Thoracic aorta (tissue), 2 donors: ENCODE measurements around the gene RLF. TPM values are rescaled to one million over a fixed set of nuclear protein-coding genes. Genes with fewer than 3 reads are reported as not detected.

Experiments used
- ATAC-seq: fragments of 150-250 bp; one replicate; pipeline ENCODE4 v1.8.0; 2017; ENCODE audit warnings: low read depth; ENCODE audit not compliant: insufficient number of reproducible peaks, low FRiP score
- DNase-seq: peaks from one replicate; pipeline ENCODE4 v3.0.0-alpha.2; 2020; ENCODE audit warnings: low spot score
- H3K27ac ChIP-seq, 2 donors: fragments of 200-600 bp; sonication (generic); 1 replicate in 1 of 2; 2 replicates in 1 of 2; pipeline ENCODE4 v1.5.1; 2016; ENCODE audit warnings: mild to moderate bottlenecking in 2 of 2, moderate library complexity in 2 of 2
- H3K27me3 ChIP-seq: fragments of 200-600 bp; sonication (generic); replicated peaks from 2 replicates; pipeline ENCODE4 v1.6.0; 2016; ENCODE audit warnings: mild to moderate bottlenecking; ENCODE audit not compliant: insufficient read depth
- H3K36me3 ChIP-seq: fragments of 200-600 bp; sonication (generic); one replicate; pipeline ENCODE4 v1.5.1; 2016
- H3K4me1 ChIP-seq, 2 donors: fragments of 200-600 bp; sonication (generic); 1 replicate in 1 of 2; 2 replicates in 1 of 2; pipeline versions ENCODE4 v1.5.1 to v1.6.0; 2016; ENCODE audit warnings: low read depth in 2 of 2, mild to moderate bottlenecking in 1 of 2; ENCODE audit not compliant: control insufficient read depth in 1 of 2
- H3K4me3 ChIP-seq: fragments of 200-600 bp; sonication (generic); 2 replicates; pipeline ENCODE4 v1.5.1; 2016; ENCODE audit warnings: mild to moderate bottlenecking
- H3K9me3 ChIP-seq: fragments of 200-600 bp; sonication (generic); 2 replicates; pipeline ENCODE4 v1.5.1; 2016
- total RNA-seq, 2 donors: library from RNA; depleted of rRNA; stranded (reverse); fragments of >200 nt; gene quantifications; one replicate each; pipeline versions ENCODE4 v1.1.0 to v1.2.3, GENCODE V29; 2016
- TF ChIP-seq, protein P1 (sequence below): fragments of 200-600 bp; sonication (generic); IDR thresholded peaks from one replicate; pipeline ENCODE4 v1.5.1; 2019; ENCODE audit warnings: antibody characterized with exemption

The RLF gene
- total RNA-seq, 2 donors from 2014 or later = 15.7 to 22.5 TPM

DNA sequence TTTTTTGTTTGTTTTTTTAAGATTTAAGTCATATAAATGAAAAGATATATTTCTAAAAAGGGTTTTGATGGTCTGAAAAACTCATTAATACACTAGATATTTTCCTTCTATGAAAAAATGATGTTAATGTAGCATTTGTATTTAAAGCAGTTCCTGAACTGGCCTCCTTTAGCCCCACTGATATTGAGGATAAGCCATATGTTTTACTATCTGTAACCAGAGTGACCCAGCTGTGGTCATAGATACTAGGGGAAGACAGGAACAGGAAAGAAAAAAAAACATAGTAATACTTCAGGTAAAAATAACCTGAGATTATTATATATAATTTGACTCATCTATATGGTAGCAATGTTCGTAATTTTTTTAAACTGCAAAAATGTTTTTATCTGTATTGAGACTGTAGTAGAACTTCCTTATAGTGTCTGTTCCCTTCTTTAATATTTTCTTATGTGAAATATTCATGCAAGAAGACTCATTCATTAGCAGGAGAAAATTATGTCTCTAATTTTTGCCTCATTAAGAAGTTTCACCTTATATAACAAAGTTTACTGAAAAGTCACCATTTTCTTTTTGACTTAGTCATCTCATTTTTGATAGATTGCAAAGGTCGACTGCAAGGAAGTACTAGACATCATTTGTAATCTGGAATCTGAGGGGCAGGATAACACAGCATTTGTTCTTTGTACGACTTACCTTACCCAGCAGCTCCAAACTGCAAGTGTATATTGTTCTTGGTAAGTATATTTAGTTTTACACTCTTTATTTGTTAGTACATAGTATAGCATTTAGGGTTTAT, 61.0 kb downstream of the RLF start:
- Histone ChIP-seq H3K4me3 (no peak overlapping the region), H3K27ac (no peak overlapping the region), H3K9me3 (no peaks in the 10 kb centered on the region), H3K27me3 (no peaks in the 10 kb centered on the region), H3K36me3 (peaks cover 6% of the 10 kb centered on the region), H3K4me1 (no peaks in the 10 kb centered on the region)
- TF ChIP-seq, protein P1, sequence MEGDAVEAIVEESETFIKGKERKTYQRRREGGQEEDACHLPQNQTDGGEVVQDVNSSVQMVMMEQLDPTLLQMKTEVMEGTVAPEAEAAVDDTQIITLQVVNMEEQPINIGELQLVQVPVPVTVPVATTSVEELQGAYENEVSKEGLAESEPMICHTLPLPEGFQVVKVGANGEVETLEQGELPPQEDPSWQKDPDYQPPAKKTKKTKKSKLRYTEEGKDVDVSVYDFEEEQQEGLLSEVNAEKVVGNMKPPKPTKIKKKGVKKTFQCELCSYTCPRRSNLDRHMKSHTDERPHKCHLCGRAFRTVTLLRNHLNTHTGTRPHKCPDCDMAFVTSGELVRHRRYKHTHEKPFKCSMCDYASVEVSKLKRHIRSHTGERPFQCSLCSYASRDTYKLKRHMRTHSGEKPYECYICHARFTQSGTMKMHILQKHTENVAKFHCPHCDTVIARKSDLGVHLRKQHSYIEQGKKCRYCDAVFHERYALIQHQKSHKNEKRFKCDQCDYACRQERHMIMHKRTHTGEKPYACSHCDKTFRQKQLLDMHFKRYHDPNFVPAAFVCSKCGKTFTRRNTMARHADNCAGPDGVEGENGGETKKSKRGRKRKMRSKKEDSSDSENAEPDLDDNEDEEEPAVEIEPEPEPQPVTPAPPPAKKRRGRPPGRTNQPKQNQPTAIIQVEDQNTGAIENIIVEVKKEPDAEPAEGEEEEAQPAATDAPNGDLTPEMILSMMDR = no peak
- ATAC-seq = no peak
- DNase-seq = no peak

DNA sequence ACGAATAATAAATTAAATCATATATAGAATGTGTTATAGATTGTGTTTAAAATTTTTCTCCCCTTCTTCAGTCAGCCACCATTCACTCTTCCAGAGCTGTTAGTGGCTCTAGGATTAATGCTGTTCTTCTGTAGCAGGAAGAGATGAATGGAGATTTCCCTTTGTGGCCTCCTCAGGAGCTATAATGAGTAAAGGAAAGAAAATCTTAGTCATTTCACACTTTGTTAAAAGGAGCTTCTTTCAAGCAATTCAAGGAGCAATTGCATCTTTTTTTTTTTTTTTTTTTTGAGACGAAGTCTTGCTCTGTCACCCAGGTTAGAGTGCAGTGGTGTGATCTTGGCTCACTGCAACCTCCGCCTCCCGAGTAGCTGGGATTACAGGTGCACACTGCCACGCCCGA, 62.9 kb downstream of the RLF start:
- no peak for ATAC-seq
- no peak for DNase-seq
- Histone ChIP-seq H3K36me3 (peaks cover 11% of the 10 kb centered on the region), H3K27ac (no peak overlapping the region), H3K27me3 (no peaks in the 10 kb centered on the region), H3K4me1 (no peaks in the 10 kb centered on the region), H3K4me3 (no peak overlapping the region), H3K9me3 (no peaks in the 10 kb centered on the region)
- TF ChIP-seq, protein P1 = no peak

DNA sequence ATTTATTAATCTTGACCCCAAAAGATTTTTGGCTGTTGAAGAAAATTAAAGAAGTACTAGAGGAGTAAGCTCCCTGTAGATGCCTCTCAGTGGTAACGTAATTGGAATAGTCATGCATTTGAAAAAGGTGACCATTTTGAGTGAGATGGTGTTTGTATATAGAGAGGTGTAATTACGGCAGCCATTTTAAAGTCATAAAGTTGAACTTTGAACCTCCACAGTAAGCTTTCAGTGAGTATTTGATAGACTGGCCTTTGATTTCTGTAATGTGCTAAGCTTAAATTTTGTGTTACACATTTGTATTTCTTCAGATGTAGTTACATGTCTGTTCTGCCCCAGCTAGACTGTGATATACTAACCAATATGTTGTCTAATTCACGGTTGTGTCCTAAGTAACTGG, 65.0 kb downstream of the RLF start:
- H3K9me3 ChIP-seq = no peaks in the 10 kb centered on the region
- no peaks in the 10 kb centered on the region for H3K4me1 ChIP-seq
- H3K4me3 ChIP-seq = no peak overlapping the region
- peaks cover 11% of the 10 kb centered on the region for H3K36me3 ChIP-seq
- no peaks in the 10 kb centered on the region for H3K27me3 ChIP-seq
- DNase-seq (no peak), ATAC-seq (no peak)
- no peak overlapping the region for H3K27ac ChIP-seq
- TF ChIP-seq, protein P1 = no peak

DNA sequence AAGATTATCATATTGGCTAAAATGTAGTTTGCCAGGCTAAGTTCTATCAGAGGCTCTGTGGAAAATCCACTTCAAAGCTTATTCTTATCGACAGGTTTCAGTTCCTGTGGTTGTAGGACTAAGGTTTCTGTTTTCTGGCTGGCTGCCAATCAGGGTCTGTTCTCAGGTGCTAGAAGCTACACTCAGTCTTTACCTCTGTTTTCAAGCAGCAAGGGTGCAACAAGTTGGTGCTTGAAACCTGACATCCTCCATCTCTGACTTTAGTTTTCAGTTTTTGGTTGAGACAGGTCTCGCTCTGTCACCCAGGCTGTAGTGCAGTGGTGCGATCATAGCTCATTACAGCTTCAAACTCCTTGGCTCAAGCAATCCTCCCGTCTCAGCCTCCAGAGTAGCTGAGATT, 71.3 kb downstream of the RLF start:
- peaks cover 38% of the 10 kb centered on the region for H3K36me3 ChIP-seq

DNA sequence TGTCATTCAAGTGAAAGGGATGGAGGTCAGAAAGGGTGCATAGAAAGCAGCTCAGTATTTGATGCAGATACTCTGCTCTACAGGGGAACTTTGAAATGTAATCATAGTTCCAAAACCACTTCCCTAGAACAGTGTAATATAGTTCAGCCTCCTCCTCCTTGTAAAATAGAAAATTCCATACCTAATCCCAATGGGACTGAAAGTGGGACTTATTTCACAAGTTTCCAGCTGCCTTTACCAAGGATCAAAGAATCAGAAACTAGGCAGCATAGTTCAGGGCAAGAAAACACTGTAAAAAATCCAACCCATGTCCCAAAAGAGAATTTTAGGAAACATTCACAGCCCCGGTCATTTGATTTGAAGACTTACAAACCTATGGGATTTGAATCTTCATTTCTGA, 78.4 kb downstream of the RLF start:
- Histone ChIP-seq H3K9me3 (no peaks in the 10 kb centered on the region), H3K4me3 (no peak overlapping the region), H3K36me3 (peaks cover 22% of the 10 kb centered on the region), H3K4me1 (peaks cover 0 to 18% of the 10 kb centered on the region in 2 donors), H3K27ac (no peak overlapping the region), H3K27me3 (no peaks in the 10 kb centered on the region)
- ATAC-seq (no peak), DNase-seq (no peak)
- TF ChIP-seq, protein P1 = no peak

More for the DNA sequence above, 71.3 kb downstream of the RLF start:
- H3K4me1 ChIP-seq = no peaks in the 10 kb centered on the region
- no peaks in the 10 kb centered on the region for H3K9me3 ChIP-seq
- DNase-seq (no peak), ATAC-seq (no peak)
- TF ChIP-seq, protein P1 = no peak
- no peak overlapping the region for H3K4me3 ChIP-seq
- H3K27me3 ChIP-seq = no peaks in the 10 kb centered on the region
- no peak overlapping the region for H3K27ac ChIP-seq
